Ramos (cell line): ENCODE measurements around the gene FN1.

ENCODE experiments used
- in situ Hi-C: fragments of 300-500 bp; cut with MboI; formaldehyde crosslinking; loops from one replicate; pipeline ENCODE4 v1.14.3; 2022; ENCODE audit warnings: low sequenced_read_pairs; ENCODE audit not compliant: unreplicated experiment

Gene FN1

GRCh38 chr2:215314896-215315295, 121.0 kb downstream of the FN1 start:
- in situ Hi-C loops, result loop anchor here (25.0 kb wide), 1 partner anchor 553 kb away; no protein-coding TSS in a partner anchor

DNA sequence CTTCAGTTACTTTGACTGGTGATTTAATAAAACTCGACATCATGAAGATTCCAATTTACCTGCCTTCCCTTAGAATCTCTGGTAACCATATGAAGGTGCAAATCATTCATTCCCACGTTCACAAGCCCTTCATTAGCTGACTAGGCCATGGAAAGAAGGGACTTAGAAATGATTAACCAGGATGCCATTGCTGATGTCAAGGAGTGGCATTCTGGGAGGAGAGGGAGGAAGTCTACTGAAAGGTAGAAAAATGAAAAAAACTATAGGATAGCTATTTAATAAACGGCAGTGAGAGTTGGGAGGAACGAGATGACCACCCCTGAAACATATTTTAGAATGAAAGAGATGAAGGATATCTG, 122.6 kb downstream of the FN1 start:
- in situ Hi-C loops, result loop anchor here (25.0 kb wide), 1 partner anchor 551 kb away; no protein-coding TSS in a partner anchor

- in situ Hi-C loops, result loop anchor here (25.0 kb wide), 1 partner anchor 550 kb away; no protein-coding TSS in a partner anchor
Measured at GRCh38 chr2:215311625-215312396, 124.1 kb downstream of the FN1 start, which contains the start of gene ATIC. Gene ATIC (plus strand): TSS chr2:215312059. CDS start chr2:215312143, 84 bp downstream.

GRCh38 chr2:215311259-215311624, 124.6 kb downstream of the FN1 start:
- in situ Hi-C loops, result loop anchor here (25.0 kb wide), 1 partner anchor 549 kb away; no protein-coding TSS in a partner anchor
